HS-5 (cell line): ENCODE data around the gene NXPE3.
"Not testable (repeated sequence)": the region's sequence is repeated elsewhere in the genome, so short reads cannot be mapped to it uniquely, and the experiment has no call there.

Experiments
- DNase-seq: peaks from one replicate; pipeline ENCODE4 v3.0.0-alpha.2; 2012; ENCODE audit warnings: low read depth

Gene NXPE3

DNA sequence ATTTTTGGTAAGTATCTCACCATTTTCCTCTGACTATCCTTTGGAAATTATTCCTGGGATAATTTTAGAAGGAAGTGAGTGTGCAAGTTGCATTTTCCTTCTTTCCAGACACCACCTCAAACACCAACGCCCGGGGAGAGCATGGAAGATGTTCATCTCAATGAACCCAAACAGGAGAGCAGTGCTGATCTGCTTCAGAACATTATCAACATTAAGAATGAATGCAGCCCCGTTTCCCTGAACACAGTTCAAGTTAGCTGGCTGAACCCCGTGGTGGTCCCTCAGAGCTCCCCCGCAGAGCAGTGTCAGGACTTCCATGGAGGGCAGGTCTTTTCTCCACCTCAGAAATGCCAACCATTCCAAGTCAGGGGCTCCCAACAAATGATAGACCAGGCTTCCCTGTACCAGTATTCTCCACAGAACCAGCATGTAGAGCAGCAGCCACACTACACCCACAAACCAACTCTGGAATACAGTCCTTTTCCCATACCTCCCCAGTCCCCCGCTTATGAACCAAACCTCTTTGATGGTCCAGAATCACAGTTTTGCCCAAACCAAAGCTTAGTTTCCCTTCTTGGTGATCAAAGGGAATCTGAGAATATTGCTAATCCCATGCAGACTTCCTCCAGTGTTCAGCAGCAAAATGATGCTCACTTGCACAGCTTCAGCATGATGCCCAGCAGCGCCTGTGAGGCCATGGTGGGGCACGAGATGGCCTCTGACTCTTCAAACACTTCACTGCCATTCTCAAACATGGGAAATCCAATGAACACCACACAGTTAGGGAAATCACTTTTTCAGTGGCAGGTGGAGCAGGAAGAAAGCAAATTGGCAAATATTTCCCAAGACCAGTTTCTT lies 74.2 kb downstream of the NXPE3 start:
- no peak for DNase-seq

DNA sequence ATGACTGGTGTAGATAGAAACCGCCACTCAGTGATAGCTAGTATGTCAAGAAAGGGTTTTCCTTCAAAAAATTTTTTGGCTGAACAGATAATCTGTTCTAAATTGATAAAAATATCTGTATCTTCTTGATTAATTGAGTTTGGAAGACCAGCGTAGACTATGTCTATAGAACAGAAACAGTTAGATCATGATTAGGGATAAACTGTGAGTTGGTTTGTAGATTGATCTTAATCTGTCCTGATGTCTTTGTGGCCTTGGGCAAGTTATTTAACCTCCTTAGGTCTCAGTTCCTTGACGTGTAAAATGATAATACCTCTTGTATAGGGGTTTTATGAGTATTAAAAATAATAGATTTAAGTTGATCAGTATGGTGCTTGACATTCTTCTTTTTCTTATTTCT lies 75.0 kb downstream of the NXPE3 start:
- DNase-seq, result no peak

DNA sequence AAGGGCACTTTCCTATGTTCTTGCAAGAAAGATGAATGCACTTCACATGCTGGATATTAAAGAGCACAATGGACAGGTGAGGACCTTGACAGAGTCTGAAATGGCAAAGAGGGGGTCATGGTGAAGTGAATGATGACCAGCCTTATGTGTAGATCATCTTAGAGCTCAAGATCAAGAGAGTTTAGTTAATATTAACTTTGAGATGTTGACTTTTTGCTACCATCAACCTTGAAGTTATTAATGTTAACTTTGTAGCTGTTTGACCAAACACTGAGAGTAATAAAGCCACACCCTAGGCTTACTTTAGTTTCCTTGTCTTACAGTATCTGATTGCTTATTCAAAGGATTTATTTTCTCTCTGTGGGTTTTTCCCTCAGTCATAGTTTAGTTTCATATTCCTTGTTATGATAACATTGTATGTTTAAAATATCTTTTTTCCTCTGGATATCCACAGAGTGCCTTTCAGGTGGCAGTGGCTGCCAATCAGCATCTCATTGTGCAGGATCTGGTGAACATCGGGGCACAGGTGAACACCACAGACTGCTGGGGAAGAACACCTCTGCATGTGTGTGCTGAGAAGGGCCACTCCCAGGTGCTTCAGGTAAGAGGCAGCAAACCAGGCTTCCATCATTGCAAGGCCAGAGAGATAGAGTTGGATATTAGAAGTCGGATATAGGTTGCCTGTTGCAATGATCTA lies 75.7 kb downstream of the NXPE3 start:
- DNase-seq, result no peak

DNA sequence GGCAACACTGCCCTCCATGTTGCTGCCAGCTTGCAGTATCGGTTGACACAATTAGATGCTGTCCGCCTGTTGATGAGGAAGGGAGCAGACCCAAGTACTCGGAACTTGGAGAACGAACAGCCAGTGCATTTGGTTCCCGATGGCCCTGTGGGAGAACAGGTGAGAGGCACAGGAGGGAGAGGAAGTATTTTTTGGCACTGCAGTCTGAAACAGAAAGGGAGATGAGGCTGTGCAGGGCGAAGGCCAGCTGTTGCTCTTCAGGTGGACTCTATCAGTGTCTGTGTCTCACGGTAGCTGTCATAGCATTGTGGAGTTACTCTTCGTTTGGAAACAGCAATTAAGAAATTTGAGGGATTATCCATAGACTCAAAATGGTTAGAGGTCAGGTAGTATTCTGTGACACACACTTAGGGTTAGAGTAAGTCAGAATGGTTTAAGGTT lies 78.3 kb downstream of the NXPE3 start:
- no peak for DNase-seq

GRCh38 chr3:101858464-101859030 lies 79.5 kb downstream of the NXPE3 start:
- no peak for DNase-seq

GRCh38 chr3:101859882-101860448 lies 81.0 kb downstream of the NXPE3 start:
- DNase-seq, result no peak

DNA sequence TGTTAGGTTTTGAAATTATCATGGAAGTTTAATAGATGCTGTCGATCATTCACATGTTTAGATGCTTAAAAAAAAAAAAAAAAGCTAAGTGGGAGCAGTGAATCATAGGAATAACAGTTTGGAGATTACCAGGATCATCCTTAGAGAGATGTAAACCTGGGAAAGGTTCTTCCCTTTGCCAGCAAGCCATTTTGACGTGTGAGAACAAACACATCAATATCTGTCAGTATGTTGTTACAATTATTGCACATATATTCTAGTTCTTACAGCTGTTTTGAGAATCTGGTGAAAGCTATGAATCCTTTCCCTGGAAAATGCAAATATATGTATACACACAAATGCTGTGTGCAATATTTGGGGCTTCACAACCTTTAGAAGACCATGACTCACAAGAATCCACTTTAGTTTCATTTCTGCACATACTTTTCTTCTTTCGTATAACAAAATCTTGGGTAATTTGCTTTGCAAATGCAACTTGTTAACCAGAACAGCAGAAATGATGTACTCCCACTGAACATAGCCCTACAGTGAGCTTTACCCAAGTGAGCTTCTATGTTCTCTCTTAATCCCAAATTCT lies 82.3 kb downstream of the NXPE3 start:
- no peak for DNase-seq

- DNase-seq, result no peak
These were observed 82.9 kb downstream of the NXPE3 start for GRCh38 chr3:101861789-101862415.

DNA sequence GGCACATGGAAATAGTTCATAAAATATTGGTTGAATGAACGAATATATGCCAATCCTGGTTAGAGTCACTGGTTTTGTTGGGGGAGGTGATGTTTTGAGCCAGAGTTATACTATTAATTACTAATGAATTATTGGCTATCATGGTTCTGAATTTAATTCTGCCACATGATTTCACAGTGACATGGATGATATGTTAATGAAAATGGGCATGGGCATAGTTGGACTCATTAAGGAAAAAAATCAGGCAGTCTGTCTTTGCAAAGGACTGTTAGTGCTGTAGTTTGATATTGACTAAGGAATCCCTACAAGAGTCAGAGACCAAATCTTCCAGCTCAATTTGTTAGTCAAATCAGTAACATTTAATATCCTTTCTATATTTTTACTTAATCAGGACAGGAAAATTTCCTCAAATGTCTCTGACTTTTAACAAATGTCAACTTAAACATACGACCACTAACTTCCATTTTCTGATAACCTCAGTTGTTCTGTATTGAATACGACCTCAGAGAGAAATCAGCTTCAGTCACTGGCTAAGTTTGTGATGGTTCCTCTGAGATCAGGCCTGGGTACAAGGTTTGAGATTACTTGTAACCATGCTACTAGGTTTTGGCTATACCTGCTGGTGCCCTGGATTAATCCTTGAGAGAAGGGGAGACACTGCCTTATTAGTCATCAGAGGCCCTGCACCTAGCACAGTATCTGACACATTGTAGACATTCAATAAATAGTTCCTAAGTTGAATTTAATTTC lies 83.6 kb downstream of the NXPE3 start:
- DNase-seq, result no peak

DNA sequence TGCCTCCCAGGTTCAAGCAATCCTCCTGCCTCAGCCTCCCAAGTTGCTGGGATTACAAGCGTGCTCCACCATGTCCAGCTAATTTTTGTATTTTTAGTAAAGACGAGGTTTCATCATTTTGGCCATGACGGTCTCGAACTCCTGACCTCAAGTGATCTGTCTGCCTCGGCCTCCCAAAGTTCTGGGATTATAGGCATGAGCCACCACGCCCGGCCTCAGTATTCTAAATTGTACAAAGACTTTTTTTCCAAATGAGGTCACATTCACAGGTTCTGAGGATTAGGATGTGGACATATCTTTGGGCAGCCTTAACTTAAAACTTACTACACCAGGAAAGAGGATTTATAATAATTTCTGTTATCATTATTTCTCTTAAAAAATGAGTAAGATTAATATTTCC lies 85.9 kb downstream of the NXPE3 start:
- DNase-seq, result not testable (repeated sequence)

- no peak for DNase-seq
These were observed 86.9 kb downstream of the NXPE3 start for GRCh38 chr3:101865751-101866509.

GRCh38 chr3:101867511-101867910 lies 88.5 kb downstream of the NXPE3 start:
- no peak for DNase-seq

DNA sequence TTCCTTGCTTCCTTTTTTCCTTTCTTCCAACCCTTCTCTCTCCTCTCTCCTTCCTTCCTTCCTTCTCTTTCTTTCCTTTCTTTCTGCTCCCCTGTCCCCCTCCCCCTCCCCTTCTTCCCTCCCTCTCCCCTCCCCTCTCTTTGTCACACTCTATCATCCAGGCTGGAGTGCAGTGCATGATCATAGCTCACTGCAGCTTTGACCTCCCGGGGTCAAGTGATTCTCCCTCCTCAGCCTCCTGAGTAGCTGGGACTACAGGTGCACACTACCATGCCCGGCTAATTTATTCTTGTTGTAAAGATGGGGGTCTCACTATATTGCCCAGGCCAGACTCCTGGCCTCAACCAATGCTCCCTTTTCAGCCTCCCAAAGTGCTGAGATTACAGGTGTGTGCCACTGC lies 89.0 kb downstream of the NXPE3 start:
- no peak for DNase-seq

DNA sequence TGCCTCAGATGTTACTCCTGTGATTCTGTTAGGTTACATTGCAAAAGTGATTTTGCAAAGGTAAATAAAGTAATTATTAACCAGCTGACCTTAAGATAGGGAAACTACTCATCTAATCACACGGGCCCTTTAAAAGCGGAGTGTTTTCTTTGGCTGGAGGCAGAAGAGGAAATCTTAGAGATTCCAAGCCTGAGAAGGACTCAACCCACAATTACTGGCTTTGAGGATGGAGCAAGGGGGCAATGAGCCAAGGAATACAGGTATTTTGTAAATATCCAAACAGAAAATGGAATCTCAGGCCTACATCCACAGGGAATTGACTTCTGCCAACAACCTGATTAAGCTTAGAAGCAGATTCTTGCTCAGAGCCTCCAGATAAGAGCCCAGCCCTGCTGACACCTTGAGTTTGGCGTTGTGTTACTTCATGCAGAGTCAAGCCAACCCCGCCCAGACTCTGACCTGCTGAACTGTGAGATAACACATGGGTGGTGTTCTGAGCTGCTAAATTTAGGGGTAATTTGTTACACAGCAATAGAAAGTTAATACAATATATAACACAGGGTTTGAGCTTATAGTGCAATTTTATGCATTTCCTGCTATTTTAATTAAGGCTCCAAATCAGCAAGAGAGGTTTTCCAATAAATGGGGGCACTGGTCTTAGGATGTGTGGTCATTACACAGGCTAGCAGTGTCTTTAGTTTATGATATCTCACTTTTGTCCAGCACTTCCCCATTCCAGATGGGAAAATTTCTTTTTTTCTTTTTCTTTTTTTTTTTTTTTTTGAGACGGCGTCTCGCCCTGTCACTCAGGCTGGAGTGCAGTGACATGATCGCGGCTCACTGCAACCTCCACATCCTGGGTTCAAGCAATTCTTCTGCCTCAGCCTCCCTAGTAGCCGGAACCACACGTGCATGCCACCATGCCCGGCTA lies 89.8 kb downstream of the NXPE3 start:
- no peak for DNase-seq

DNA sequence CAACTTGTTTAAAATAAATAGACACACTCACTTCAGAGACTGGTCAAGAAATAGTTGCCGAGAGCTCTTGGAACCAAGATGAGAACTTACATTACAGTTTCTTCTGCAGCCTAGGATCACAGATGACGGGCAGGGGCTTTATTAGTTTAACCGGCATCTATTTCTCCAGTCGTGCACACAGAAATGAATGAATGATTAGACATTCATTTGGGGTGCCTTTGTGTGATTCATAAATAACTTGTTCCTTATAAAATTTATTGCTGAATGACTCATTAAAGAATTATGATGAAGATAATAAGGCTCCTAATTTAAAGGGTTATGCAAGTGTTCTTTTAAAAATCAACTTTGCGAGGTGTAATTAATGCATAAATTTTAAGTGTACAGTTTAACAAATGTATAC lies 91.1 kb downstream of the NXPE3 start:
- DNase-seq, result no peak

DNA sequence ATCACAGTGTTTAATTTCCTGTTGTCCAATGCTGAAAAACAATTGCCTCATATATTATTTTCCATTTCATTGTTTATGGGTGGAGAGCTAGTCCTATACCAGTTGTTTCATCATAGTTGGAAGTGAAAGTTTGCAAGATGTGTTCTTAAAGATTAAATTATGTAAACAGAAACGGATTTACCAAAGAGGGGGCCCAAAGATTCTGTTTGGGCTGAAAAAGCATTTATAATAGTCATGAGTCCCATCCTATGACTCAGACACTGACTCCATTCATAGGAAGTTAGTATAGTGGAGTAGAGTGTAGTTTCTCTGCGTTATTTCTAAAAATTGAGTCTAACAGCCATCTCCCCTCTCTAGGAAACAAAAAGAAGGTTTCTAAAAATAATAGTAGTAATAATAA lies 94.6 kb downstream of the NXPE3 start:
- no peak for DNase-seq

DNA sequence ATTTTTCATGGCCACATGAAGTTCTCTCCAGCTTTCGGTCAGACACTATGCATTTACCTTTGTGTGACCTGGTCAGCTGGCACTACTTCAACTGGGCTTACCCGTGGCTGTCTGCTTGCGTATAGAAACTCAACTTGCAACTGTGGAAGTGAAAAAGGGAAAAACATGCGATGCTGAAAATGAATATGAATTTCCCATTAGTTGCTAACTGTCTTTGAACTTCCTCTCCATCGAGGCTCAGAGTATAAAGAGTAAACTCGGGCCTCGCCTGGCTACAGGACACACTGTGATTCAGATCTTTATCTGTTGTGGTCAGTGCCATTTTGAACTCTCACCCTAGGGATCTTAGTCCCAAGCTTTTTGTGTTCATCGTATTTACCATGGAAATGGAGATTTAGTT lies 97.1 kb downstream of the NXPE3 start:
- no peak for DNase-seq
